GM21423 (cell line): ENCODE results near the gene FETUB.
"Not testable (repeated sequence)": the region's sequence is repeated elsewhere in the genome, so short reads cannot be mapped to it uniquely, and the experiment has no call there.

Experiments used
- ATAC-seq: cut with Tn5 transposase; IDR thresholded peaks from one replicate; pipeline ENCODE4 v1.9.1; 2021; ENCODE audit warnings: mild to moderate bottlenecking, moderate library complexity; ENCODE audit not compliant: unreplicated experiment

Gene FETUB

GRCh38 chr3:186668426-186668825 is 28.2 kb downstream of the FETUB start:
- ATAC-seq: no peak

- ATAC-seq: no peak
Observed at GRCh38 chr3:186669378-186670084, 29.3 kb downstream of the FETUB start.

- no peak for ATAC-seq
Observed at GRCh38 chr3:186670155-186670554, 30.0 kb downstream of the FETUB start.

- no peak for ATAC-seq
Observed at GRCh38 chr3:186671051-186671450, 30.9 kb downstream of the FETUB start.

DNA sequence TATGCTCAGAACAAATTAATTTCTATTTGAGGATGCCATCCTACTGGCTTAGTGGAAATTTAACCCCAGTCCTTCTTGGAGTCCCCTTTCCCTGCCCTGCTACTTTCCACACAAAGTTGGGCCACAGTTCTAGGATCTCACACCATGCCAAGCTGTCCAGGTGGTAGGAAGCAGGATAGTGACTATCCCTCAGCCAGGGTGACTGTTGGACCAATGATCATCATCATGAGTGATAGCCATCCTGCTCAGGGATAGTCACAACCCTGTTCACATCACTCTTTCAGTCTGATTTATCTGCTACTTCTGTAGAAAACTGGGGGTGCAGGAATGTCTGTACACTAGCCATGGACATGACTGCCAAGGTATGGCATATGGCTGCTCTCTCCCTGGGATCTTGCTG is 38.4 kb downstream of the FETUB start:
- no peak for ATAC-seq

DNA sequence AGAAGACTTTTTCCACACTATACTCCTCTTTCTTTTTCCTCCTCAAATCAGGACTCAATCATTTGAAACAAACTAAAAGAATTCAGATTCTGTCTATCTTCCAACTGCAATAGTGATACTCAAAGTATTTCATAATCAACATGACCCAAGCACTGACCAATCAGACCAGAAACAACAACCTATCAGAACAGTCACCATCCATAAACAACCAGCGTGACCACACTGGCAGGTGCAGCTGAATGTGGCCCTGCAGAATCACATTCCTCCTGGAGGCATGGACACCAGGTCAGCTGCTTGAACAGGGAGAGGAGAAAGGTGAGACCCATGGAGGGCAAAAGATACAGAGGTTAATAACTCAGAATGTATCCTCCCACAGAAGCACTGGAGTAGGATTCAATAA is 39.0 kb downstream of the FETUB start:
- no peak for ATAC-seq

- ATAC-seq: no peak
Observed at GRCh38 chr3:186680869-186681268, 40.7 kb downstream of the FETUB start.

DNA sequence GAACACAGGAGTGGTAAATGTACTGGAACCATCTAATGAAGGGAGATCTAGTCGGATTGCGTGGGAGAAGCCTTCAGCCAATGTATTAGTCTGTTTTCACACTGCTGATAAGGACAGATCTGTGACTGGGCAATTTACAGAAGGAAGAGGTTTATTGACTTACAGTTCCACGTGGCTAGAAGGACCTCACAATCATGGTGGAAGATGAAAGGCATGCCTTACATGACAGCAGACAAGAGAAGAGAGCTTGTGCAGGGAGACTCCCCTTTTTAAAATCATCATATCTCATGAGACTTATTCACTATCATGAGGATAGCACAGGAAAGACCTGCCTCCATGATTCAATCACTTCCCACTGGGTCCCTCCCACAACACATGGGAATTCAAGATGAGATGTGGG is 42.6 kb downstream of the FETUB start:
- no peak for ATAC-seq

DNA sequence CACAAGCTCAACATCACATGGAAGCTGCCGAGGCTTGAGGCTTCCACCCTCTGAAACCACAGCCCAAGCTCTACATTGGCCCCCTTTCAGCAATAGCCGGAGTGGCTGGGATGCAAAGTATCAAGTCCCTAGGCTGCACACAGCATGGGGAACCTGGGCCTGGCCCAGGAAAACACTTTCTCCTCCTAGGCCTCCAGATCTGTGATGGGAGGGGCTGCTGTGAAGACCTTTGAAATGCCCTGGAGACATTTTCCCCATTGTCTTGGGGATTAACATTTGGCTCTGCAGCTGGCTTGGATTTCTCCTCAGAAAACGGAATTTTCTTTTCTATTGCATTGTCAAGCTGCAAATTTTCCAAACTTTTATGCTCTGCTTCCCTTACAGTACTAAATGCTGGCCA is 43.8 kb downstream of the FETUB start:
- ATAC-seq: no peak

GRCh38 chr3:186686475-186686874 is 46.3 kb downstream of the FETUB start:
- not testable (repeated sequence) for ATAC-seq

- ATAC-seq: no peak
Observed at GRCh38 chr3:186687120-186687651, 47.0 kb downstream of the FETUB start.

DNA sequence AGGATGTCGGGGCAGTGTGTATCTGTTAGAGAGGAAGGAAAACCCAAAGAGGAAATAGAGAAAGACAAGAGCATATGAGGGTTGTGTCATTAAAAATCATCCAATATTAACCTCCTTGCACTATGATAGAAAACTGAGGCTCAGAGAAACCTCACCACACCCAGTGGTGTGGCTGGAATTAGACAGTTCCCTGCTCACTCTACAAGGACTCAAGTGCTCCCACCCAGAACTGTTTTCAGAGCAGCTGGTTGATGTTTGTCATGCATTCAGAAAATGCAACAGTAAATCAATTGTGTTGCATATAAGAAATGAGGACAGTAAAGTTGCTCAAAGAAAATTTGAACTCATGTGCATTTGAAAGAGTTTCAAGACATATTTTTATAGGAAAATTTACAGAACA is 50.1 kb downstream of the FETUB start:
- not testable (repeated sequence) for ATAC-seq

GRCh38 chr3:186691676-186692075 is 51.5 kb downstream of the FETUB start:
- ATAC-seq: no peak

GRCh38 chr3:186693843-186694242 is 53.6 kb downstream of the FETUB start:
- ATAC-seq: no peak

DNA sequence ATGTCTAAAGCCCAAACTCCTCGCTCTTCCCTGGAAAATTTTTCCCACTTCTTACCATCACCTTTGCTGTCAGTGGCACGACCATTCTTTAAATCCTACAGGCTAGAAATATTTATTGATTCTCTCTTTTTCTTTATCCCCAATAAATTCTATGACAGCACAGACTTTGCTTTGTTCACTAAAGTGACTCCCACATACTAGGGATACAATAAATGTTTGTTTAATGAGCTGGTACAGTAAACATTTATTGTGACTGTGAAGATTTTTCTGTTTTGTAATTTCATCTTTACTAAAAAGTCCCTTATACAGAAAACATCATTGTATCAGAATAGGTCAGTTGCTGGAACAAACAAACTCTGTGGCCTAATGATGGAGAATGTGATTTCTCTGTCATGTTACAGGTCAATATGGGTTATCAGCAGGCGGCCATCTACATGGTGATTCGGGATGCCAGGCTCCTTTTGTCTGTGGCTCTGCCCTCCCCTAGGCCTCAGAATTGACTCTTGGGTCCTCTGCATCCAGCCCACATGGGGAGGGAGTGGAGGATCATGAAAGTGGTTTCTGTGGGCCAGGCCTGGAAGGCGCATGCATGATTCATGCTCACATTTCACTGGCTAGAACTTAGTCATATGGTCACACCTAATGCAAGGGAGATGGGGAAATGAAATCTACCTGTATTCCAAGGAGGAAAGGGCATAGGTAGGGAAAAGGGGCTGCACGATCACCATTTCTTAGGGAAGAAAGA is 54.3 kb downstream of the FETUB start:
- ATAC-seq: no peak

- no peak for ATAC-seq
Observed at GRCh38 chr3:186696522-186696921, 56.3 kb downstream of the FETUB start.

- no peak for ATAC-seq
Observed at GRCh38 chr3:186697510-186697909, 57.3 kb downstream of the FETUB start.

- no peak for ATAC-seq
Observed at GRCh38 chr3:186700267-186700666, 60.1 kb downstream of the FETUB start.

- not testable (repeated sequence) for ATAC-seq
Observed at GRCh38 chr3:186702451-186702850, 62.3 kb downstream of the FETUB start.
